ENCODE results near the gene FAM3A. TPM values are rescaled to one million over a fixed set of nuclear protein-coding genes. Genes with fewer than 3 reads are reported as not detected.

Gene FAM3A
- total and polyA plus RNA-seq, 2 experiments from 2014 or later = 12.0 to 16.5 TPM

GRCh38 chrX:154512879-154513553, 3.0 kb downstream of the FAM3A start:
- peaks cover 8% of the 10 kb centered on the region for H3K4me1 ChIP-seq (ENCODE audit: insufficient read depth)
- ATAC-seq (no peak), DNase-seq (ENCODE audit: low spot score) (no peak)
- TF ChIP-seq ZNF114 (CRISPR knock-in tag; IDR thresholded peaks at IDR 0.05) (no peak), NANOG (IDR thresholded peaks at IDR 0.05; ENCODE audit: borderline replicate concordance) (no peak), ETS1 (IDR thresholded peaks at IDR 0.05) (no peak), POLR2AphosphoS5 (IDR thresholded peaks at IDR 0.05; ENCODE audit: low read depth) (no peak), EZH2 (IDR thresholded peaks at IDR 0.05; ENCODE audit: low read depth, unreplicated experiment) (no peak), JUNB (IDR thresholded peaks at IDR 0.05; ENCODE audit: unreplicated experiment) (no peak)
- 0 out of 2 replicates have a peak, but pooled peaks cover 4% of the 10 kb centered on the region for H3F3A ChIP-seq (replicated peaks; ENCODE audit: low read depth)
- no peak overlapping the region for H3K4me3 ChIP-seq
- H3K79me2 ChIP-seq (replicated peaks; ENCODE audit: insufficient read depth) = no peaks in the 10 kb centered on the region
- H3K4me2 ChIP-seq = no peak overlapping the region
- Mint-ChIP-seq H3K9me3 (no peaks in the 10 kb centered on the region), H3K4me1 (peaks cover 12% of the 10 kb centered on the region), H3K36me3 (ENCODE audit: low read depth) (peaks cover 11% of the 10 kb centered on the region; the same call in 2 of the 3 replicates), H3K27ac (no peak overlapping the region), H3K27me3 (ENCODE audit: insufficient read depth, low read depth, poor library complexity) (peaks cover 9% of the 10 kb centered on the region), H3K4me3 (no peak overlapping the region)
- H3K27me3 ChIP-seq (ENCODE audit: insufficient read depth) = no peaks in the 10 kb centered on the region
- no peaks in the 10 kb centered on the region for H3K36me3 ChIP-seq (ENCODE audit: insufficient read depth)
- no peaks in the 10 kb centered on the region for H3K9me2 ChIP-seq (ENCODE audit: insufficient read depth)
- no peaks in the 10 kb centered on the region for H4K20me1 ChIP-seq (replicated peaks; ENCODE audit: insufficient read depth)
- no peak overlapping the region for H2AFZ ChIP-seq
- no peak overlapping the region for H3K27ac ChIP-seq (ENCODE audit: low read depth)

GRCh38 chrX:154511761-154512160, 4.3 kb downstream of the FAM3A start:
- H3K4me3 Mint-ChIP-seq = no peak overlapping the region
- no peaks in the 10 kb centered on the region for H3K9me3 Mint-ChIP-seq
- Histone ChIP-seq H3K36me3 (ENCODE audit: insufficient read depth) (no peaks in the 10 kb centered on the region), H3K27ac (ENCODE audit: low read depth) (no peak overlapping the region), H3K27me3 (ENCODE audit: insufficient read depth) (no peaks in the 10 kb centered on the region), H3K4me2 (no peak overlapping the region), H3K9me2 (ENCODE audit: insufficient read depth) (no peaks in the 10 kb centered on the region), H4K20me1 (replicated peaks; ENCODE audit: insufficient read depth) (no peaks in the 10 kb centered on the region), H3K79me2 (replicated peaks; ENCODE audit: insufficient read depth) (no peaks in the 10 kb centered on the region), H2AFZ (no peak overlapping the region), H3K4me1 (ENCODE audit: insufficient read depth) (no peaks in the 10 kb centered on the region), H3F3A (replicated peaks; ENCODE audit: low read depth) (no peaks in the 10 kb centered on the region), H3K4me3 (no peak overlapping the region)
- peaks cover 4% of the 10 kb centered on the region; the same call in 1 of the 3 replicates for H3K4me1 Mint-ChIP-seq
- DNase-seq (ENCODE audit: low spot score) = no peak
- ATAC-seq = no peak
- peaks cover 11% of the 10 kb centered on the region; the same call in 2 of the 3 replicates for H3K36me3 Mint-ChIP-seq (ENCODE audit: low read depth)
- peaks cover 6% of the 10 kb centered on the region for H3K27me3 Mint-ChIP-seq (ENCODE audit: insufficient read depth, low read depth, poor library complexity)
- no peak overlapping the region for H3K27ac Mint-ChIP-seq
- TF ChIP-seq EZH2 (IDR thresholded peaks at IDR 0.05; ENCODE audit: low read depth, unreplicated experiment) = no peak
- TF ChIP-seq CREB1 (CRISPR knock-in tag; IDR thresholded peaks at IDR 0.05; ENCODE audit: low read depth) = no peak
- TF ChIP-seq CTCF (conservative IDR thresholded peaks at IDR 0.05; ENCODE audit: low read depth in 2 of 2) = no peak
- no peak for TF ChIP-seq REST (IDR thresholded peaks at IDR 0.05; ENCODE audit: unreplicated experiment)
- TF ChIP-seq NANOG (IDR thresholded peaks at IDR 0.05; ENCODE audit: borderline replicate concordance) = no peak
- TF ChIP-seq ETS1 (IDR thresholded peaks at IDR 0.05) = no peak
- TF ChIP-seq POLR2AphosphoS5 (IDR thresholded peaks at IDR 0.05; ENCODE audit: low read depth) = no peak
- TF ChIP-seq STAT1 (IDR thresholded peaks at IDR 0.05; ENCODE audit: unreplicated experiment) = no peak

Measured in GM23338 (cell line).